AG08395 (cell line): ENCODE results near the gene PROSER3.
A peak's percentile ranks its signal among the peaks of the same experiment; 100 is the strongest.

Experiments
- DNase-seq: peaks from one replicate; pipeline ENCODE4 v3.0.0; 2012; ENCODE audit warnings: mixed read lengths, low spot score

PROSER3 gene

DNA sequence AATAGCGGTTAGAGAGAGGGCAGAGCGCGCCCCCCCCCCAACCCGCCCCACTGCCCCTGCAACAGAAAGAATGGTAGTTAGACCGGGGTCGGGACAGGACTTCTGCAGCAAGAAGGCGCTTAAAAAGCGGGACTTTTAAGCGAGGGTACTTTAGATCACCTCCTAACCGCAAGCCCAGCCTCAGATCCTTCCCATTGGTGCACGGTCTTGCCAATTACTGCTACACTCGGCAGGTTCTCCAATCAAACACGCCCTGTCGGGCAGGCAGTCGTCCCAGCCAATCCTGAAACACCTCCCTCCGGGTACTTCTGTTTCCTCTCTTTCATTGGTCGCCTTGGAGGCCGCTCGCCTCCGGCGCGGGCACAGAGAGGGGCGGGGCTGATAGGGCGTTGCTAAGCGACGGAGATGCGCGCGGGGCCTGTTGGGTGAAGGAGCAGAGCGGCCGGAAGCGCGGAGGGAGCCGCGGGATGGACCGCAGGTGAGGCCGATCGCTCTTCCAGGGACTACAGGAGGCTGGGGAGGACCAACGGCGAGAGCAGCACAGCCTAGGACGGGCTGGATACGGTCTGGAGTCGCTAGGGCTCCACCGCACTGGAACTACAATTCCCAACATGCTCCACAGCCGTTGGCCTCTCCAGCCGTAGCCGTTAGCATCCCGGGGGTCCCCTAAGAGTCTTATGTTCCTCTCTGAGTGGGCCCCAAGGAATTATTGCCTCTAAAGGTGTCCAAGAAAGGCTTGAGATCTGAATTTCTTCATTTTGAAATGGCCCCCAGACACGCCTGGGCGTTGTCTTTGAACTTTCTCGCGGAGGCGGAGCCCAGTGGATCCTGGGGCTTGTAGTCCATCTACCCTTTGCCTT lies at the start of gene PROSER3:
Gene PROSER3 (plus strand): TSS at position 428 of the 860 bp plus-strand sequence. CDS start 40 bp downstream, at position 468.
- DNase-seq: peak; percentile 99

DNA sequence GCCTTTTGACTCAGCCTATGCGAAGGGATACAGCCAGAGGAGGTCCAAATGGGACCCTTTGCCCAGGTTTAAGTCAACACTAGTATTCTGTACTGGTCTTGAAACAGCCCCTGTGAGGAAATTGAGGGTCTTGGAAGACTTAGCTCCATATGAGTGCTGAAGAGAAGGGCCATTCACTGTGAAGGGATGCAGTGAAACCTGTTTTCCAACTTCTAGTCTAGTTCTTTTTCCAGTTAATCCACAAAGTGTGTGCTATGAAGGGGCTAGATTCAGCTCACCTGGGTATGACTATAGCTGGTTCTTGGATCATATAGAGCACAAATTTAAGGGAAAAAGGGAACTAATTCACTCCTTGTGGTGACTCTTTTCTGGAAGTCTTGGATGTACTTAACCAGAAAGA lies 49.6 kb upstream of the PROSER3 start:
- DNase-seq: no peak

DNA sequence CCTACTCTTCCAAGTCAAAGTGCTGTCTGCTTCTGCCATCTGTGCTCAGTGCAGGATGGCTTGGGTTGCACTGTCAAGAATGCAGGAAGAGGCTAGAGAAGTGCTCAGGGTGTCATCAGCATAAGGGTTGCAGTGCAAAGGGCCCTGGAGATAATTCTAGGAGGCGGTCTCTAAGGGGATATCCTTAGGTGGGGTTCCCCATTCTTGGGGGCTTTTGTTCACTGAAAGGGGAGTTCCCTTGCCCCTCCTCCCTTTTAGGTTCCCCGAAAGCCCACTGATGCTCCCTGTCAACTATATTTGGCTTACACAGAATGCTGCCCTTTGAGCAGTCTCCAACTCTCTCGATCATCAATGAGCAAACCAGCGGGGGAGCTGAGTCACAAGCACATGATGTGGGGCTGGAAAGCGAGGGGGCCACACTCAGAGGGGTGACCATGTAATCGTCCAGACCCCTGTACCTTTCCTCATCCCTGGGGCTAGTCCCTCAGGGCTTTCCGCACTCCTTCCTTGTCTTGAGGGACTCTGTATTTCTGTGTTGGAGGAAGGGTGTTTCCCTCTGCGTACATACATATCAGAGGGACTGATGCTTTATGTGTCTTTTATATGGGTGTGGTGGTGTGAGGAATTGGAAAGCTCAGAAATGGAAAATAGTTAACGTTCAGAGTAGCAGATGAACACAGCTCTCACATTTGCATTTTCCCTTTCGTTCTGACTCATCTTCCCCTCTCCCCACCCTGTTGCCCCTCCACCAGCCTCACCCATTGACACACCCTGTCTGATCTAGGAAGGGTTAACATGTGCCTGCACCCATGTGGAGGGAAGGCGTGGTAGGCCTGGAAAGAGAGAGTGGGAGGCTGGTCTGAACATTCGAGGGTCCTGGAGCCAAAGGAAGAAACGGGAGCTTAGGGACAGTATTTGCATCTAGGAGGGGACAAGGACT lies 46.9 kb upstream of the PROSER3 start:
- DNase-seq: no peak

DNA sequence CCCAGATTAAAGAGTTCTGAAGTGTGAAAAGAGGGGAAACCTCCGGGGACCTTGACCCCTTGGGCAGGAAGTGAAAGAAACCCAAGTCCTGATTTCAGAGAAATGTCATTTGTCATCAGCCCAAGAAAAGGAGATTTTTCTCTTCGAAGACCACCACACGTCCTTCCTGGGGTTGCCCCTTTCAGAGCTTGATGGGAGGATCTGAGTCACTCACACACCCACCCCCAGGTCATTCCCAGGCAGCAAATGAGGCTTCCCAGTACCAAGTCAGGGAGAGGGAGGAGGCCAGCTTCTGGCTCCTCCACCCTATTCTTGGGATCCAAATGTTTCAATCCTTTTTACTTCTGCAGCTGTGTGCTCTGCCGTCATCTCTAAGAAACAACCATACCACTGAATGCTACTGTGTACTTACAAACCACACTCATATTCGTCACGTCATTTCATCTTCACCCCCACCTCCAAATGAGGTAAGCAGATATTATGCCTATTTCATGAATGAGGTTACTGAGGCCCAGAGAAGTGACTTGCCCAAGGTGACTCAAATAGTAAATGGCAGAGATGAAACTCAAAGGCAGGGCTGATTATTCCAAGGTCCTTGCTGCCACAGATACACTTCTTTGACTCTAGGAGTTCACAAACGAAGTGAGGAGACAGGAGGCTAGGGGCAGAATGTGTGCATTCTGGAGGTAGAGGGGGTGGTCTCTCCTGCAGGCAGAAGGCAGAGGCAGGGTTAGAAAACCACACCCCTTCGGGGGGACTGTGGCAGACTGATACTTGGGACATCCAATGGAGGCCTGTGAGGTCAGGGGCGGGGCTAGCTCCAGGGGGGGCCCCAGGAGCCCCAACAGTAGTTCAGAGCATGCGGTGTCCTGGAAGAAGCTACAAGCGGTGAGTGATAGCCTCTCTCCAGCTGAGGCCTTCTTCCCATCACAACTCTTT lies 45.1 kb upstream of the PROSER3 start:
- no peak for DNase-seq

DNA sequence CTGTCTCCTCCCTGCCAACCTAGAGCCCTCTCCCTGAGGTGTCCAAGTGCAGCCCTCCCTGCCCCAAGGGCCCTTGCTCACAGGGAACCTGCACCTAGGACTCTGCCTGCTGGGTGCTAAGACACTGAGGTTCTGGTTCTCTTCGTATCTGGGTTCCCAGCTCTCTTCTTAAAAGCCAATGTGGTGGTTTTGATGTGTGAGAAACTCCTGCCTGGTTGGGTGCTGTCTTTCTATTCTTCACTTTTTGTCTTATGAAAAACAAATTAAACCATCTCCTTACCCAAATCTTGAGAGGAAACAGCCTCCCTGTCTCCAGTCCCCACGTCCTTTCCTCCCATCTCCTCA lies 44.5 kb upstream of the PROSER3 start:
- DNase-seq: no peak

DNA sequence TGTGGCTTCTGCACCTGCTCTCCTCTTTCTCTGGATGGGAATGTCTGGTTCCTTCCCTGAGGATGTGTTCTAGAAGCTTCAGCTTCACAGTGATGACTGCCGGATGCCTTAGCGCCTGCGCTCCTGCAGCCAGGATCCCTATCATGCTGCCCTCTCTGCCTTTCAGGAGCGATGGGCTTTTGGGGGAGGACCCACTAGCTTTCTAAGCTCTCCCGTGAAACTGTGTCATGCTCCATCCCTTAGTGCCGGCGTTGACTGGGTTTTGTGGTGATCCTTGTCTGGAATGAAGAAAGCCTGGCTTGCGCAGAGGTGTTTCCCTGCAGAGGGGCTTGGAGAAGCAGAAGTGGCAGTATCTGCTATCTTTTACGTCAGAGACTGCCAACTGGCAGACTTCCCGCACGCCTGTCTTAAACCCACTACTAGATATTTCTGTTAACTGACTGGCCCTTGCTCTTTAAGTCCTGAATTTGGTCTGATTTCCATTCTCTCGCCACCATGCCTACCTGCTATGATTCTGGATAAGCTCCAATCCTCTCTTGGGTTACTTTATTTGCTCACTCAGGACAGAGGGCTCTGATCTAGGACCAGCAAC lies 44.0 kb upstream of the PROSER3 start:
- no peak for DNase-seq

DNA sequence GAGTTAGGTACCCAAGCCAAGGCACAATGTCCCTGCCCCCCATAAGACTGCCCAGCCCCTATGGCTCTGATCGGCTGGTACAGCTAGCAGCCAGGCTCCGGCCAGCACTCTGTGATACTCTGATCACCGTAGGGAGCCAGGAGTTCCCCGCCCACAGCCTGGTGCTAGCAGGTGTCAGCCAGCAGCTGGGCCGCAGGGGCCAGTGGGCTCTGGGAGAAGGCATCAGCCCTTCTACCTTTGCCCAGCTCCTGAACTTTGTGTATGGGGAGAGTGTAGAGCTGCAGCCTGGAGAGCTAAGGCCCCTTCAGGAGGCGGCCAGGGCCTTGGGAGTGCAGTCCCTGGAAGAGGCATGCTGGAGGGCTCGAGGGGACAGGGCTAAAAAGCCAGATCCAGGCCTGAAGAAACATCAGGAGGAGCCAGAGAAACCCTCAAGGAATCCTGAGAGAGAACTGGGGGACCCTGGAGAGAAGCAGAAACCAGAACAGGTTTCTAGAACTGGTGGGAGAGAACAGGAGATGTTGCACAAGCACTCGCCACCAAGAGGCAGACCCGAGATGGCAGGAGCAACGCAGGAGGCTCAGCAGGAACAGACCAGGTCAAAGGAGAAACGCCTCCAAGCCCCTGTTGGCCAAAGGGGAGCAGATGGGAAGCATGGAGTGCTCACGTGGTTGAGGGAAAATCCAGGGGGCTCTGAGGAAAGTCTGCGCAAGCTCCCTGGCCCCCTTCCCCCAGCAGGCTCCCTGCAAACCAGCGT lies 43.2 kb upstream of the PROSER3 start:
- DNase-seq: no peak

DNA sequence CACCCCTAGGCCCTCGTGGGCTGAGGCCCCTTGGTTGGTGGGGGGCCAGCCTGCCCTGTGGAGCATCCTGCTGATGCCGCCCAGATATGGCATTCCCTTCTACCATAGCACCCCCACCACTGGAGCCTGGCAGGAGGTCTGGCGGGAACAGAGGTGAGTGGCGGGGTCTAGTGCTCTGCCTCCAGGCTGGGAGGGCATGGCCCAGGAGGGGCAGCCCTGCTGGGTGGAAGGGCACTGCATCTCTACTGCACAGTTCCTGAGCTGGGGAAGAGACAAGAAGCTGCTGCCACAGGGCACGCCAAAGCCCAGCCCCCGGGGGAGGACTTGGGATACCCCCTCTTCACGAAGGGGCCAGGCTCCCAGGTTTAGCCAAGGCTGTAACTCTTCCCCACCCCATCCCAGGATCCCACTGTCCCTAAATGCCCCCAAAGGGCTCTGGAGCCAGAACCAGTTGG lies 42.6 kb upstream of the PROSER3 start:
- DNase-seq: no peak

DNA sequence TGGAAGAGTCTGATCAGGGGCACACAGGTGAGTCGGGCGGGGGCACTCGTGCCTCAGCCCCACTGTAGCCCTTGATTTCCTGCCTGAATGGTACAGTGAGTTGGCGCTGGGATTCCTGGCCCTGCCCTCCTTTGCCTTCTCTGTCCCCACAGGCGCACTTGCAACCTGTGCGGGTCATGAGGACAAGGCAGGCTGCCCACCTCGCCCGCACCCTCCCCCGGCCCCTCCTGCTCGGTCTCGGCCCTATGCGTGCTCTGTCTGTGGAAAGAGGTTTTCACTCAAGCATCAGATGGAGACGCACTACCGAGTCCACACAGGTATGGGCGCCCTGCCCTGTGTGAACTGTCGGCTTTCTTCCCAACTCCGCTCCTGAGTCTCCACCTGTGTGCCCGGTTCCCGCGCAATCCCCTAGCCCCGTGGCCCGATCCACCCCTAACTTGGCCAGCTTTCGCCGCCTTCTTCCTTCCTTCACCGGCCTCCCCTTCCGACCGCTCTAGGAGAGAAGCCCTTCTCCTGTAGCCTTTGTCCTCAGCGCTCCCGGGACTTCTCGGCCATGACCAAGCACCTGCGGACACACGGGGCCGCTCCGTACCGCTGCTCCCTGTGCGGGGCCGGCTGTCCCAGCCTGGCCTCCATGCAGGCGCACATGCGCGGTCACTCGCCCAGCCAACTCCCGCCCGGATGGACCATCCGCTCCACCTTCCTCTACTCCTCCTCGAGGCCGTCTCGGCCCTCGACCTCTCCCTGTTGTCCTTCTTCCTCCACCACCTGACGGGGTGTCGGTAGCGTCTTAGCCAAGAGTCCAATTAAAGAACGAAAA lies 41.8 kb upstream of the PROSER3 start:
- peak; percentile 70 for DNase-seq

DNA sequence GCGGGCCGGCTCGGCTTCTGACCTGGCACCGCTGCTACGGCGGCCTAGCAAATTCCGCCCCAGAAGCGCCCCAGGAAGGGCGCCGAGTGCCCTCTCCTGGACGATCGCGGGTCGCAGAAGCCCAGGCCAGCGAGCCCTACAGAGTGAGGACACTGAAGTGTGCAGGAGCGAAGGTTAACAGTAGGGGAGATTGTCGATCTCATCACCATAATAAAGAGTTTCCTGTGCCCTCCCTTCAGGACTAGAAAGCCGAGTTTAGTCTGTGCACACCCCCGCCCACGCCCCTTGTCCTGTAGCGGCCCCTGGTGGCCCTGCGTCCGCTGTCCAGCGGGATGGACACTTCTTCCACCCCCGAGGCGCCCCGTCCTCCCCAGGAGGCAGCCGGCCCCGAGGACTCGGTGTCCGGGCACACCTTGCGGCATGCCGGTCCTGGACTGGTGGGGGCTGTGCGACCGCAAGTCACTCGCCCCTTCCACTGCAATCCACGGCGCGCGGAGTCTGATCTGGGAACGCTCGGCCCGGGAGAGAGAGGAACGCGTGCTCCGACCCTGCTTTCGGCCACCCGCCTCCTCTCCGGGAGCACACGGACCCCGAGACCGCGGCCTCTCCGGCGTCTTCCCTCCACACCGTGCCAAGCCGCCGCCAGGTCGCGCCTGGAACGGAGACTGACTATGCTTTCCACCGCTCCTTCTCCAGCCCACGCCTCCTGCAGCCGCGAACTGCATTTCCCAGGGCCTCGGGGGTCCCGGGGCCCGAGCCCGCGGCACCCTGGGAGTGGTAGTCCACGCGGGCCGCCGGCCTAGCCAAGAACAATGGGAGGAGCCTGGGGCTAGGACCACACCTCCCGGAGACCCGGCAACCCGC lies 40.9 kb upstream of the PROSER3 start:
- DNase-seq: peak; percentile 99

DNA sequence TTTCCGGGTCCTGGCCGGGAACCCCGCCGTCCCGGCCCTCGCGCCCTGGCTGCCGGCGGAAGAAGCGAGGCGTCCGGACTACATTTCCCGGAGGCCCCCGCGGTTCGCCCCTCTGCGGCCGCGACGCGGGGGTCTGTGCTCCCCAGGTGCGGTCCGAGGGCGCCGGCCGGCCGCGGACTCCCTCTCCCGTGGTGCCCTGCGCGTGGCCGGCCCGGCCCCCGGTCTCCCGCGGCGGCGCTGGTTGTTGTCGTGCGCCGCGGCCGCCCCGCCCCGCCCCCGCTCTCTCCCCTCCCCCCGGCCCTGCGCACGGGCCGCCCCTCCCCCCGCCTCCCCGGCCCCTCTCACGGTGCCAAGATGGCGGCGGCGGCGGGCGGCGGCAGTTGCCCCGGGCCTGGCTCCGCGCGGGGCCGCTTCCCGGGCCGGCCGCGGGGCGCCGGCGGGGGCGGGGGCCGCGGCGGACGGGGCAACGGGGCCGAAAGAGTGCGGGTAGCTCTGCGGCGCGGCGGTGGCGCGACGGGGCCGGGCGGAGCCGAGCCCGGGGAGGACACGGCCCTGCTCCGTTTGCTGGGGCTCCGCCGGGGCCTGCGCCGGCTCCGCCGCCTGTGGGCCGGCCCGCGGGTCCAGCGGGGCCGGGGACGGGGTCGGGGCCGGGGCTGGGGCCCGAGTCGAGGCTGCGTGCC lies 40.2 kb upstream of the PROSER3 start, which contains the start of gene KMT2B:
Gene KMT2B (plus strand): TSS at position 339 of the 680 bp plus-strand sequence. CDS start 16 bp downstream, at position 355.
- peak; percentile 97 for DNase-seq

DNA sequence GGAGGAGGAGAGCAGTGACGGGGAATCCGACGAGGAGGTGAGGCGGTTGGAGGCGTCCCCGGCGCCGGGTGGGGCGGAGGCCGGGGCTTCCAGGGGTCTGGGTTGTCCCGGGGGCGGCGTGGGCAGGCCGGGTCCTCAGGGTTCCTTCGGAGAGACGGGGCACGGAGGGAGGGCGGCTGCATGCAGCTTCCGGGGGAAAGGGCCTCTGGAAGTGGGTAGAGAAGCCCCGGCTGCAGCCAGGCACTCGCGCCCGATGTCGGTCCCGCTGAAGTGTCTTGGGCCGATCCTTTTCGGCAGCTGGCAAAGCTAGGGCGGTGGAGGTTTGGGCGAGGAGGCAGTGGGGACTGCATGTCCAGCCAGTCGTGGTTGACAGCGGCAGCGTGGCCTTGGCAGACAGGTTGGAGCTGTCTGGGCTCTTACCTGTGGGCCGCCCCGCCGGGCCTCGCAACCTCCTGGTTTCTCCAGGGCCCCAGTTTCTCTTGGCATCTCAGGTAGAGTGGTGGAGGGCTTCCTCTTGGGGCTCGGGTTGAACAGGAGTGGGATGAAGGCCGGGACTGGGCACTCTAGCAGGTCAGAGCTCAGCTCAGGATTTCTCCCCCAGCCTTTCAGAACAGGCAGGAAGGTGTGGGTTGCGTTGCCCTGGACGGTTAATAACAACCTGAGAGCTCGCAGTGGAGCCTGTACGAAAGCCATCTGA lies 39.5 kb upstream of the PROSER3 start:
- DNase-seq: peak; percentile 33

DNA sequence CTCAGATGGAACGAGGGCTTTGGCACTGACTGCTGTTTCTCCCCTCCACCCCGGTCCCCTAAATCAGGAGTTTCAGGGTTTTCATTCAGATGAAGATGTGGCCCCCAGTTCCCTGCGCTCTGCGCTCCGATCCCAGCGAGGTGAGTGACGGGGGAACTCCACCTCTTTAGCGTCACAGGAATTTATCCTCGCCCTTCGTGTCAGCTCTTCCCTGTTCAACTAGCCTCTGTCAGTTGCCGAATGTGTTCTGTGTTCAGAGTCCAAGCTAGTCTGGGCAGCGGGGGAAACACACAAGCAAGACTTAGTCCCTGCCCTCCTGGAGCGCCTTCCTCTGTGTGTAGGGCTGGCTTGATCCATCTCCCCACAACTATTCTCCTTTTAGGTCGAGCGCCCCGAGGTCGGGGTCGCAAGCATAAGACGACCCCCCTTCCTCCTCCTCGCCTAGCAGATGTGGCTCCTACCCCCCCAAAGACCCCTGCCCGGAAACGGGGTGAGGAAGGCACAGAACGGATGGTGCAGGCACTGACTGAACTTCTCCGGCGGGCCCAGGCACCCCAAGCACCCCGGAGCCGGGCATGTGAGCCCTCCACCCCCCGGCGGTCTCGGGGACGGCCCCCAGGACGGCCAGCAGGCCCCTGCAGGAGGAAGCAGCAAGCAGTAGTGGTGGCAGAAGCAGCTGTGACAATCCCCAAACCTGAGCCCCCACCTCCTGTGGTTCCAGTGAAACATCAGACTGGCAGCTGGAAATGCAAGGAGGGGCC lies 38.4 kb upstream of the PROSER3 start:
- DNase-seq: no peak

DNA sequence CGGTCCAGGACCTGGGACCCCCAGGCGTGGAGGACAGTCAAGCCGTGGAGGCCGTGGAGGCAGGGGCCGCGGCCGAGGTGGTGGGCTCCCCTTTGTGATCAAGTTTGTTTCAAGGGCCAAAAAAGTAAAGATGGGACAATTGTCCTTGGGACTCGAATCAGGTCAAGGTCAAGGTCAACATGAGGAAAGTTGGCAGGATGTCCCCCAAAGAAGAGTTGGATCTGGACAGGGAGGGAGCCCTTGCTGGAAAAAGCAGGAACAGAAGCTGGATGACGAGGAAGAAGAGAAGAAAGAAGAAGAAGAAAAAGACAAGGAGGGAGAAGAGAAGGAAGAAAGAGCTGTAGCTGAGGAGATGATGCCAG lies 37.8 kb upstream of the PROSER3 start:
- DNase-seq: no peak

DNA sequence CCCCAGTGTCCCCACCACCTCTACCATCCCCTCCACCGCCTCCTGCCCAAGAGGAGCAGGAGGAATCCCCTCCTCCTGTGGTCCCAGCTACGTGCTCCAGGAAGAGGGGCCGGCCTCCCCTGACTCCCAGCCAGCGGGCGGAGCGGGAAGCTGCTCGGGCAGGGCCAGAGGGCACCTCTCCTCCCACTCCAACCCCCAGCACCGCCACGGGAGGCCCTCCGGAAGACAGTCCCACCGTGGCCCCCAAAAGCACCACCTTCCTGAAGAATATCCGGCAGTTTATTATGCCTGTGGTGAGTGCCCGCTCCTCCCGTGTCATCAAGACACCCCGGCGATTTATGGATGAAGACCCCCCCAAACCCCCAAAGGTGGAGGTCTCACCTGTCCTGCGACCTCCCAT lies 37.3 kb upstream of the PROSER3 start:
- no peak for DNase-seq

DNA sequence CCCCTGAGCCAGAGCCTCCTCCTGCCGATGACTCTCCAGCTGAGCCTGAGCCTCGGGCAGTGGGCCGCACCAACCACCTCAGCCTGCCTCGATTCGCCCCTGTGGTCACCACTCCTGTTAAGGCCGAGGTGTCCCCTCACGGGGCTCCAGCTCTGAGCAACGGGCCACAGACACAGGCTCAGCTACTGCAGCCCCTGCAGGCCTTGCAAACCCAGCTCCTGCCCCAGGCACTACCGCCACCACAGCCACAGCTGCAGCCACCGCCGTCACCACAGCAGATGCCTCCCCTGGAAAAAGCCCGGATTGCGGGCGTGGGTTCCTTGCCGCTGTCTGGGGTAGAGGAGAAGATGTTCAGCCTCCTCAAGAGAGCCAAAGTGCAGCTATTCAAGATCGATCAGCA lies 36.6 kb upstream of the PROSER3 start:
- no peak for DNase-seq

DNA sequence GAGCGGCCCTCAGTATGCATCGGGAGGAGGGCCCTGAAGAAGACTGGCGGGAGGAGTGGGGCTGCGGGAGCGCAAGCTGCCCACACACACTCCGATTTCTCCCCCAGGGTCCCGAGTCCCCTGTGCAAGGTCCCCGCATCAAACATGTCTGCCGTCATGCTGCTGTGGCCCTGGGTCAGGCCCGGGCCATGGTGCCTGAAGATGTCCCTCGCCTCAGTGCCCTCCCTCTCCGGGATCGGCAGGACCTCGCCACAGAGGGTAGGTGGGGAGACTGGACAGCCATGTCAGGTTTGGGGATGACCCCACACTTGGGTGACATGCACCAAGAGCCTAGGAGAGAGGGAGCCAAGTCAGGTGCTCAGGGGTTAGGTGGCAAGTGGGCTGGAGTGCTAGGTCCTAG lies 35.5 kb upstream of the PROSER3 start:
- DNase-seq: no peak
